Skeletal muscle satellite cell (primary cell): ENCODE results near the gene LRP6.
"Not testable (repeated sequence)": the region's sequence is repeated elsewhere in the genome, so short reads cannot be mapped to it uniquely, and the experiment has no call there.

Experiments
- H3K27me3 ChIP-seq: 2 replicates; pipeline ENCODE4 v1.7.0; 2013; ENCODE audit warnings: low read length; ENCODE audit not compliant: control insufficient read depth, insufficient read depth
- H3K36me3 ChIP-seq: 2 replicates; pipeline ENCODE4 v1.7.0; 2013; ENCODE audit warnings: mild to moderate bottlenecking, control low read depth, low read length; ENCODE audit not compliant: insufficient read depth
- H3K4me1 ChIP-seq: 2 replicates; pipeline ENCODE4 v1.7.0; 2013; ENCODE audit warnings: low read length; ENCODE audit not compliant: control insufficient read depth, insufficient read depth
- H3K4me2 ChIP-seq: 2 replicates; pipeline ENCODE4 v1.7.0; 2013; ENCODE audit warnings: mild to moderate bottlenecking, low read length
- H3K4me3 ChIP-seq: 2 replicates; pipeline ENCODE4 v1.7.0; 2013; ENCODE audit warnings: low read length
- H3K9ac ChIP-seq: 2 replicates; pipeline ENCODE4 v1.7.0; 2013; ENCODE audit warnings: mild to moderate bottlenecking, low read depth, low read length, moderate library complexity
- H3K9me3 ChIP-seq: replicated peaks from 2 replicates; pipeline ENCODE4 v1.7.0; 2013; ENCODE audit warnings: mild to moderate bottlenecking, control low read depth, low read length

The LRP6 gene

GRCh38 chr12:12133785-12134184 lies 133.1 kb downstream of the LRP6 start:
- H3K36me3 ChIP-seq = peaks cover 4% of the 10 kb centered on the region
- H3K9me3 ChIP-seq = no peaks in the 10 kb centered on the region
- H3K4me3 ChIP-seq = no peak overlapping the region
- H3K27me3 ChIP-seq = no peaks in the 10 kb centered on the region
- no peak overlapping the region for H3K4me2 ChIP-seq
- no peaks in the 10 kb centered on the region for H3K4me1 ChIP-seq
- no peak overlapping the region for H3K9ac ChIP-seq

GRCh38 chr12:12133259-12133658 lies 133.6 kb downstream of the LRP6 start:
- Histone ChIP-seq H3K4me1 (no peaks in the 10 kb centered on the region), H3K4me3 (no peak overlapping the region)

GRCh38 chr12:12128670-12129069 lies 138.2 kb downstream of the LRP6 start:
- Histone ChIP-seq H3K9ac (no peak overlapping the region), H3K9me3 (no peaks in the 10 kb centered on the region), H3K4me3 (no peak overlapping the region), H3K27me3 (no peaks in the 10 kb centered on the region), H3K36me3 (peaks cover 21% of the 10 kb centered on the region), H3K4me1 (no peaks in the 10 kb centered on the region), H3K4me2 (no peak overlapping the region)

More at GRCh38 chr12:12133259-12133658, 133.6 kb downstream of the LRP6 start:
- Histone ChIP-seq H3K9me3 (no peaks in the 10 kb centered on the region), H3K9ac (no peak overlapping the region), H3K36me3 (peaks cover 4% of the 10 kb centered on the region), H3K27me3 (no peaks in the 10 kb centered on the region), H3K4me2 (no peak overlapping the region)

- Histone ChIP-seq H3K4me2 (no peak overlapping the region), H3K9me3 (no peaks in the 10 kb centered on the region), H3K36me3 (peaks cover 28% of the 10 kb centered on the region), H3K27me3 (no peaks in the 10 kb centered on the region), H3K9ac (no peak overlapping the region), H3K4me1 (no peaks in the 10 kb centered on the region), H3K4me3 (no peak overlapping the region)
These were observed 139.5 kb downstream of the LRP6 start for GRCh38 chr12:12127304-12127703.

GRCh38 chr12:12126551-12126950 lies 140.3 kb downstream of the LRP6 start:
- Histone ChIP-seq H3K4me2 (no peak overlapping the region), H3K9ac (no peak overlapping the region), H3K9me3 (no peaks in the 10 kb centered on the region), H3K4me3 (no peak overlapping the region), H3K27me3 (no peaks in the 10 kb centered on the region), H3K36me3 (peaks cover 28% of the 10 kb centered on the region), H3K4me1 (no peaks in the 10 kb centered on the region)

GRCh38 chr12:12123036-12123604 lies 143.7 kb downstream of the LRP6 start:
- Histone ChIP-seq H3K4me3 (no peak overlapping the region), H3K9ac (no peak overlapping the region), H3K36me3 (peaks cover 35% of the 10 kb centered on the region), H3K27me3 (no peaks in the 10 kb centered on the region), H3K4me2 (no peak overlapping the region), H3K9me3 (no peaks in the 10 kb centered on the region), H3K4me1 (no peaks in the 10 kb centered on the region)

- Histone ChIP-seq H3K4me3 (no peak overlapping the region), H3K9me3 (no peaks in the 10 kb centered on the region), H3K4me1 (no peaks in the 10 kb centered on the region), H3K36me3 (peaks cover 30% of the 10 kb centered on the region), H3K9ac (no peak overlapping the region), H3K27me3 (no peaks in the 10 kb centered on the region), H3K4me2 (no peak overlapping the region)
These were observed 145.8 kb downstream of the LRP6 start for GRCh38 chr12:12121061-12121460.

- no peak overlapping the region for H3K4me2 ChIP-seq
- H3K4me3 ChIP-seq = no peak overlapping the region
- no peaks in the 10 kb centered on the region for H3K4me1 ChIP-seq
- no peaks in the 10 kb centered on the region for H3K9me3 ChIP-seq
- H3K9ac ChIP-seq = no peak overlapping the region
- no peaks in the 10 kb centered on the region for H3K27me3 ChIP-seq
- H3K36me3 ChIP-seq = peaks cover 8% of the 10 kb centered on the region
These were observed 150.2 kb downstream of the LRP6 start for GRCh38 chr12:12116677-12117076.

- H3K9ac ChIP-seq = no peak overlapping the region
- no peaks in the 10 kb centered on the region for H3K27me3 ChIP-seq
- H3K4me3 ChIP-seq = no peak overlapping the region
- H3K36me3 ChIP-seq = peaks cover 8% of the 10 kb centered on the region
- no peaks in the 10 kb centered on the region for H3K9me3 ChIP-seq
- H3K4me1 ChIP-seq = no peaks in the 10 kb centered on the region
- no peak overlapping the region for H3K4me2 ChIP-seq
These were observed 151.3 kb downstream of the LRP6 start for GRCh38 chr12:12115514-12115913.

- not testable (repeated sequence) for H3K4me1 ChIP-seq, H3K4me2 ChIP-seq, H3K36me3 ChIP-seq, H3K4me3 ChIP-seq, H3K9ac ChIP-seq, H3K9me3 ChIP-seq, H3K27me3 ChIP-seq
These were observed 155.8 kb downstream of the LRP6 start for GRCh38 chr12:12110923-12111555.

GRCh38 chr12:12108441-12109058 lies 158.3 kb downstream of the LRP6 start:
- H3K9me3 ChIP-seq = peaks cover 4% of the 10 kb centered on the region
- H3K4me1 ChIP-seq = no peaks in the 10 kb centered on the region
- no peak overlapping the region for H3K4me3 ChIP-seq
- no peaks in the 10 kb centered on the region for H3K36me3 ChIP-seq
- no peak overlapping the region for H3K4me2 ChIP-seq
- no peak overlapping the region for H3K9ac ChIP-seq
- H3K27me3 ChIP-seq = no peaks in the 10 kb centered on the region

- Histone ChIP-seq H3K27me3 (no peaks in the 10 kb centered on the region), H3K36me3 (no peaks in the 10 kb centered on the region), H3K4me3 (no peak overlapping the region), H3K4me2 (no peak overlapping the region), H3K9ac (no peak overlapping the region), H3K4me1 (no peaks in the 10 kb centered on the region), H3K9me3 (peaks cover 4% of the 10 kb centered on the region)
These were observed 159.2 kb downstream of the LRP6 start for GRCh38 chr12:12107678-12108077.
